ENCODE data around the gene APOC3. TPM values are rescaled to one million over a fixed set of nuclear protein-coding genes. Genes with fewer than 3 reads are reported as not detected.

APOC3 gene
- total RNA-seq, 1 experiment from 2014 or later, result 2.5 TPM

- no peak for TF ChIP-seq ZNF219 (CRISPR knock-in tag; IDR thresholded peaks at IDR 0.05; ENCODE audit: borderline replicate concordance)
- TF ChIP-seq RELA (CRISPR knock-in tag; IDR thresholded peaks at IDR 0.05; ENCODE audit: borderline replicate concordance), result no peak
- TF ChIP-seq FOXJ3 (CRISPR knock-in tag; IDR thresholded peaks at IDR 0.05; ENCODE audit: borderline replicate concordance), result no peak
- TF ChIP-seq ZSCAN18 (CRISPR knock-in tag; IDR thresholded peaks at IDR 0.05), result no peak
- TF ChIP-seq ATF6 (CRISPR knock-in tag; IDR thresholded peaks at IDR 0.05), result no peak
- TF ChIP-seq GABPB1 (CRISPR knock-in tag; IDR thresholded peaks at IDR 0.05), result no peak
- TF ChIP-seq PREB (CRISPR knock-in tag; IDR thresholded peaks at IDR 0.05; ENCODE audit: borderline replicate concordance), result no peak
- TF ChIP-seq ZNF281 (CRISPR knock-in tag; IDR thresholded peaks at IDR 0.05), result no peak
- no peak for TF ChIP-seq USF2 (CRISPR knock-in tag; IDR thresholded peaks at IDR 0.05)
- TF ChIP-seq TEAD1 (CRISPR knock-in tag; IDR thresholded peaks at IDR 0.05), result no peak
- no peak for TF ChIP-seq FOXP4 (CRISPR knock-in tag; IDR thresholded peaks at IDR 0.05)
- TF ChIP-seq E2F5 (CRISPR knock-in tag; IDR thresholded peaks at IDR 0.05), result no peak
- TF ChIP-seq ZMAT4 (CRISPR knock-in tag; IDR thresholded peaks at IDR 0.05), result no peak
- TF ChIP-seq MYBL2 (CRISPR knock-in tag; IDR thresholded peaks at IDR 0.05), result no peak
Observed at GRCh38 chr11:116792869-116793771, 36.6 kb upstream of the APOC3 start (continued).

Data from WTC11 (cell line).